NCI-H2029 (cell line): ENCODE results near the gene SLC39A11.

ENCODE experiments used
- DNase-seq: peaks from one replicate; lab custom pipeline; 2025; lab: John Stamatoyannopoulos, UW

SLC39A11 gene

GRCh38 chr17:72870367-72870985 lies 222.0 kb downstream of the SLC39A11 start:
- DNase-seq: no peak

GRCh38 chr17:72869630-72870029 lies 222.9 kb downstream of the SLC39A11 start:
- no peak for DNase-seq

- DNase-seq: no peak
Observed at GRCh38 chr17:72865954-72866353, 226.5 kb downstream of the SLC39A11 start.

GRCh38 chr17:72863526-72864211 lies 228.8 kb downstream of the SLC39A11 start:
- no peak for DNase-seq

- DNase-seq: peak; percentile 2
Observed at GRCh38 chr17:72862276-72862999, 230.1 kb downstream of the SLC39A11 start.

GRCh38 chr17:72861811-72862210 lies 230.7 kb downstream of the SLC39A11 start:
- DNase-seq: no peak

GRCh38 chr17:72860778-72861177 lies 231.7 kb downstream of the SLC39A11 start:
- no peak for DNase-seq

GRCh38 chr17:72858826-72859495 lies 233.5 kb downstream of the SLC39A11 start:
- no peak for DNase-seq

GRCh38 chr17:72853440-72854415 lies 238.8 kb downstream of the SLC39A11 start:
- DNase-seq: no peak

GRCh38 chr17:72852277-72852938 lies 240.1 kb downstream of the SLC39A11 start:
- DNase-seq: peak; percentile 1

- DNase-seq: no peak
Observed at GRCh38 chr17:72850410-72851118, 241.9 kb downstream of the SLC39A11 start.

GRCh38 chr17:72846399-72846798 lies 246.1 kb downstream of the SLC39A11 start:
- DNase-seq: no peak

- no peak for DNase-seq
Observed at GRCh38 chr17:72843591-72843990, 248.9 kb downstream of the SLC39A11 start.

GRCh38 chr17:72840019-72840418 lies 252.5 kb downstream of the SLC39A11 start:
- DNase-seq: no peak

GRCh38 chr17:72839131-72839725 lies 253.3 kb downstream of the SLC39A11 start:
- DNase-seq: no peak

- no peak for DNase-seq
Observed at GRCh38 chr17:72838581-72838980, 253.9 kb downstream of the SLC39A11 start.

- no peak for DNase-seq
Observed at GRCh38 chr17:72838068-72838467, 254.4 kb downstream of the SLC39A11 start.

GRCh38 chr17:72837335-72837734 lies 255.2 kb downstream of the SLC39A11 start:
- no peak for DNase-seq

GRCh38 chr17:72833128-72833765 lies 259.2 kb downstream of the SLC39A11 start:
- DNase-seq: no peak
